GM12801 (cell line): ENCODE measurements around the gene SERPINA4.

ENCODE experiments used
- TF ChIP-seq, protein P1 (sequence below): IDR thresholded peaks from one replicate; pipeline ENCODE4 v1.5.1; 2011; ENCODE audit warnings: control low read depth; ENCODE audit not compliant: insufficient read length; ENCODE audit errors: extremely low read depth

Gene SERPINA4

DNA sequence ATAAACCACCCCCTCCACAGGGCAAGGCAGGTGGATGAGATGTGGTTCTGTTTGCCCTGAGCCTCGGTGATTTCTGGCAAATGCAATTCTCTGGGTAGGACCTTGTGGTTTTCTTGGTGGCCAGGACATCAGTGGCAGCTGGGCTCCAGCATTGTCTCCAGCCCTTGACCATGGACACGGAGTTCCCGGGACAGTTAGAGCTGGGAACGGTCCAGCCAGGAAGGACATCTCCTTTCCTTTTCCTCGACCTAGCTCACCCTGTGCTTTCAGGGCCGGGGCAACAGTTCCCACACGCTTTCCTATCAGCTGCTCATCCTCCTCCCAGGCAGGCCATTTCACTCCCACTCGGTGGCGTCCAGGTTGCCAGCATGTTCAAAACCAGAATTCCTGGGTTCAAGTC lies 9.2 kb downstream of the SERPINA4 start:
- TF ChIP-seq, protein P1, sequence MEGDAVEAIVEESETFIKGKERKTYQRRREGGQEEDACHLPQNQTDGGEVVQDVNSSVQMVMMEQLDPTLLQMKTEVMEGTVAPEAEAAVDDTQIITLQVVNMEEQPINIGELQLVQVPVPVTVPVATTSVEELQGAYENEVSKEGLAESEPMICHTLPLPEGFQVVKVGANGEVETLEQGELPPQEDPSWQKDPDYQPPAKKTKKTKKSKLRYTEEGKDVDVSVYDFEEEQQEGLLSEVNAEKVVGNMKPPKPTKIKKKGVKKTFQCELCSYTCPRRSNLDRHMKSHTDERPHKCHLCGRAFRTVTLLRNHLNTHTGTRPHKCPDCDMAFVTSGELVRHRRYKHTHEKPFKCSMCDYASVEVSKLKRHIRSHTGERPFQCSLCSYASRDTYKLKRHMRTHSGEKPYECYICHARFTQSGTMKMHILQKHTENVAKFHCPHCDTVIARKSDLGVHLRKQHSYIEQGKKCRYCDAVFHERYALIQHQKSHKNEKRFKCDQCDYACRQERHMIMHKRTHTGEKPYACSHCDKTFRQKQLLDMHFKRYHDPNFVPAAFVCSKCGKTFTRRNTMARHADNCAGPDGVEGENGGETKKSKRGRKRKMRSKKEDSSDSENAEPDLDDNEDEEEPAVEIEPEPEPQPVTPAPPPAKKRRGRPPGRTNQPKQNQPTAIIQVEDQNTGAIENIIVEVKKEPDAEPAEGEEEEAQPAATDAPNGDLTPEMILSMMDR = no peak

DNA sequence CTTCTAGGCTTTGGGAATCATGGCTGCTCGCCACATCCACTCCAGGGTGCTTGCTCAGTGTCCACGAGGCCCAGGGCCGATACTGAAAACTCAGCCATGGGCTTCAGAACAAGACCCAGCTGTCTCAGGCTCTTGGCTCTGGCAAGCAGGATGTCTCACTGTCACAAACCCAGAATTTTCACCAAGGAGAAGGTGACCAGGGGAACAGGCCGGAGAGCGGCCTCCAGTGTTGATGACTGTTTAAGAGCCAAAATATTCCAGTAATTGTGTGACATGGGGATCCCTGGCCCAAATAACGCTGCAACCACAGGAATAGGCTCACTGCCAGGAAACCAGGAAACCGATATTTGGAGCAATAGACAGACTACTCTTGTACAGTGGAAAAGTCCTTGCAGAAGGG lies 10.2 kb downstream of the SERPINA4 start:
- TF ChIP-seq, protein P1 = no peak

DNA sequence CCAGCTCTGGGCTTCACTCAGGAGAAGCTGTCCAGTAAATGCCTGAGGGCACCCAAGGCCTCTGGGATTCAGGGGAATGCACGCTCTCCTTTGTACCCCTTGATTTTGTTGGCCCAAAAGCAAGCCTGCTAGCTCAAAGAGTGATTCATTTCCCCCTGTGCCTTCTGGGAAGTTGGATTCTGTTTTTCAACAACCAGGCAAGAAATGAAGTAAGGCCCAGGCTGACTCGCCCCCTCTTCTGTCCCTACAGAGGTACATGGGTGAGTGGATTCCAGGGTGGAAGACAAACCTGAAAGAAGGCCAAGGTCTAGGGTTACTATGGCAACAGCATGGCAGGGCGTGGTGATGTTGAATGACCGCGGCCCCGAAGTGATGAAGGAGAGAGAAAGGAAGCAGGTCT lies 10.7 kb downstream of the SERPINA4 start:
- TF ChIP-seq, protein P1 = no peak

DNA sequence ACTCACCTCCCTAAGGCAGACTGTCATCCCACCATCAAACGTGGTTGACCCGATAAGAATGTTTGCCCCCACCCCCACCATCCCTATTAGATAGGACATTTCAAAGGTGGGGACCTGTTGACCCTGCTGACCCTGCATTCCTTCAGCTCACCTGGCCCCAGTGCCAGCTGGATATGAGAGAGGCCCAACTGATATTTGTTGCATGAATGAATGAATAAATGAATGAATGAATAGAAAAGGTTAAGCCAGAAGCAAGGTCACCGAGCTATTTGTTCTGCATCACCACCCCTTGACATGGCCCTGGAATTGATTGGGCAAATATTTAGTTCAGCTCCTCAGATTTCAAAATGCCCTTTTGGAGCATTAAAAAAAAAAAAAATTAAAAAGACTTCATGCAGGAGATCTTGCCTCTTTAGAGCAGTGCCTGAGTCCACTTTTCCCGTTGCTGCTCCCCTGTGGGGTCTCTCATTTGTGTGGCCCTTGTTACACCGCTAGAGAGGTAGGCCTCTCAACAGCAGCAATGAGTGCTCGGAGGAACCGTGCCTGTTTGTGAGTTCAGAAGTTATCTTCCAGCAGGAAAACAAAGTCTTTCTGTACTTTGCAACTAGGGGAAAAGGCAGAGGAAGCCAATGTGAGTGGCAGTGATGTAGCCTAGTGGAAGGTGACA lies 11.5 kb downstream of the SERPINA4 start:
- TF ChIP-seq, protein P1 = no peak

DNA sequence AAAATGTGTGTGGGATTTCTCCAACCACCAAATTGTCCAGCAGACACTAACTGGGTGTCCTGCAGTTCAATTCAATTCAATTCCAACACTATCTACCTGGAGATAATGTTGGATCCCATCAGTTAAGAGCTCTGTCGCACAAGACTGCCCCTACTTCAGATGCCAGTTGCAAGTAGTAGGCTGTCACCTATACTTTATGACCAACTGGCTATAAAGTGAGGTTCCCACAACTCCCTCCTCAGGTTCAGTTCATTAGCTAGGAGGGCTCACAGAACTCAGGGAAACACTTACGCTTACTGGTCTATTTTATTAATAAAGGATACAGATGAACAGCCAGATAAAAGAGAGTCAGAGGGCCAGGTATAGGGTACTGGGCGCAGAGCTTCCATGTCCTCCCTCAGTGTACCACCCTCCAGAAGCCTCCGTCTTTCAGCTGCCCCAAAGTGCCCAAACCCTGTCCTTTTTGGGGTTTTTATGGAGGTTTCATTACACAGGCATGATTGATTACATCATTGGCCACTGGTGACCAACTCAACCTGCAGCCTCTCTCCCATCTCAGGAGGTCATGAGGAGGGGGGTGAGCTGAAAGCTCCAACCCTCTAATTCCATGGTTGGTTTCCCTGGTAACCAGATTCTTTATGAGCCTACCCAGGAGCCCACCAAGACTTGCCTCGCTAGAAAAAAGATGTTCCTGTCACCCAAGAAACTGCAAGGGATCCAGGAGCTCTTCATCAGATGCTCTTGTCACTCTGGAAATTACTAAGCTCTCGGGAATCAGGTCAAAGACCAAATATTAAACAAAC lies 12.4 kb downstream of the SERPINA4 start:
- TF ChIP-seq, protein P1 = no peak

DNA sequence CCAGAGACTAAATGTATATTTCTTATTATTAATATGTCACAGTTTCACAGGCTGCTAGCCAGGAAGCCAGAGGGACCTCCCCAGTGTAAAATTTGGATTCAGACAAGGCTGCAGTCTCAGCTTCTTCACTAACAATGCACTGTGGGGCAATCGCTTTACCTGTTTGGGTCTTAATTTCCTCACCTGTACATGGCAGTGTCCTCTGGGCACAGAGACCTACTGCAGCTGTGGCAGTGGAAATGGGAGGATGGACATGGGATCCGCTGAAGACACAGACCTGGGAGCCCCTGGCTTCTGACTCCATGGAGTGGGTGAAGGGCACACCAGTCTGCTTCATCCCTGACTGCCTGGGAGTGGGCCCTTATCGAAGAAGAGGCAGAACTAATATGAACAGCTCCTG lies 13.1 kb downstream of the SERPINA4 start:
- TF ChIP-seq, protein P1 = no peak

DNA sequence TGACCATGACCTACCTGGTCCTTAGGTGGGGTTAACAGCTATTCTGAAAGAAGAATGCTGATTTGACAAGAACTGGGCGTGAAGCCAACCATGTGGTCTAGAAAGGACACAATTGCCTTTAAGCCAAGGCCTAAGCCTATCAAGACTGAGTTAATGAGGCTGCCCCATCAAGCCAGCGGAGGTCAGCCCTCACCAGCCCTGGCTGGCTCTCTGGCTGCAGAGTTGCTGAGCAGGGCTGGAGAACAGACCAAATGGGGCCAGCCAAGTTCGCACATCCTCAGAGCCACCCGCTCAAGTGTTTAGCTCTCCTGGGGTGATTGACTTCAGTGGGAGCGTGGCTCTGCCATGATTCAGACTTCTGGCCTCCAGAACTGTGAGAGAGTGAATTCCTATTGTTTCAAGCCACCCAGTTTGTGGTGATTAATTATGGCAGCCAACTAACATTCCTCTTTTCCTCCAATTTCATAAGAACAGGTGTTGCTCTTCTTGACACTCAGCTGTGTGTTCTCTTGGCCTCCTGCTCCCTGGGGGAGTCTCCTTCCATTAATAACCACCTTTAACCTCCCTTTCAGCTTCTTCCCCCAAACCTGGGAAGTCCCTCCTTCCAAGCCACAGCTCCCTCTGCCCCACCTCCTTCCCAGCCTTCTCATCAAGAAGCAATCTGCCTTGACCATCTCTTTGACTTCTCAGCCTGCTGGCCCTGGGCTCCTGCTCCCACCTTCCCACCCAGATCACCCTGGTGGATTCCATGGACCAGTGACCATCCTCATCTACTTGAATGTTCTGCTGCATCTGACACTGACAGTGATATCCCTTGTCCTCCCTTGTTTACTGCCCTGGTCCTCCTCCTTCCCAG lies 14.7 kb downstream of the SERPINA4 start:
- TF ChIP-seq, protein P1 = no peak
